HK-2 (cell line): Measurements from ENCODE around the gene FZR1.
"Not testable (repeated sequence)": the region's sequence is repeated elsewhere in the genome, so short reads cannot be mapped to it uniquely, and the experiment has no call there.

ENCODE experiments used
- DNase-seq: peaks from one replicate; pipeline ENCODE4 v3.0.0-alpha.2; 2018; ENCODE audit not compliant: unreplicated experiment

The FZR1 gene

GRCh38 chr19:3514930-3515329, 8.8 kb downstream of the FZR1 start:
- DNase-seq: no peak

GRCh38 chr19:3515891-3516422, 9.8 kb downstream of the FZR1 start:
- DNase-seq: no peak

GRCh38 chr19:3516675-3517207, 10.6 kb downstream of the FZR1 start:
- no peak for DNase-seq

- no peak for DNase-seq
Observed at GRCh38 chr19:3517638-3518037, 11.5 kb downstream of the FZR1 start.

GRCh38 chr19:3518255-3518654, 12.1 kb downstream of the FZR1 start:
- DNase-seq: no peak

- no peak for DNase-seq
Observed at GRCh38 chr19:3518659-3519058, 12.5 kb downstream of the FZR1 start.

GRCh38 chr19:3519126-3519525, 13.0 kb downstream of the FZR1 start:
- no peak for DNase-seq

GRCh38 chr19:3520166-3521103, 14.3 kb downstream of the FZR1 start:
- DNase-seq: no peak

GRCh38 chr19:3521104-3521445, 15.0 kb downstream of the FZR1 start:
- no peak for DNase-seq

GRCh38 chr19:3522421-3523360, 16.6 kb downstream of the FZR1 start:
- no peak for DNase-seq

- DNase-seq: no peak
Observed at GRCh38 chr19:3523361-3524077, 17.4 kb downstream of the FZR1 start.

GRCh38 chr19:3524078-3524842, 18.1 kb downstream of the FZR1 start:
- no peak for DNase-seq

- DNase-seq: no peak
Observed at GRCh38 chr19:3524904-3525451, 18.9 kb downstream of the FZR1 start.

GRCh38 chr19:3526507-3527237, 20.6 kb downstream of the FZR1 start:
- DNase-seq: no peak

GRCh38 chr19:3527238-3527910, 21.3 kb downstream of the FZR1 start:
- DNase-seq: no peak

GRCh38 chr19:3528080-3528479, 22.0 kb downstream of the FZR1 start:
- no peak for DNase-seq

GRCh38 chr19:3528539-3529211, 22.6 kb downstream of the FZR1 start:
- no peak for DNase-seq

GRCh38 chr19:3529299-3529698, 23.2 kb downstream of the FZR1 start:
- not testable (repeated sequence) for DNase-seq

- no peak for DNase-seq
Observed at GRCh38 chr19:3530389-3530788, 24.3 kb downstream of the FZR1 start.
